ENCODE measurements around the gene SOX15.
"Not testable (repeated sequence)": the region's sequence is repeated elsewhere in the genome, so short reads cannot be mapped to it uniquely, and the experiment has no call there.

Gene SOX15

GRCh38 chr17:7610641-7611040, 20.7 kb upstream of the SOX15 start:
- no peak for DNase-seq (ENCODE audit: low spot score)

DNA sequence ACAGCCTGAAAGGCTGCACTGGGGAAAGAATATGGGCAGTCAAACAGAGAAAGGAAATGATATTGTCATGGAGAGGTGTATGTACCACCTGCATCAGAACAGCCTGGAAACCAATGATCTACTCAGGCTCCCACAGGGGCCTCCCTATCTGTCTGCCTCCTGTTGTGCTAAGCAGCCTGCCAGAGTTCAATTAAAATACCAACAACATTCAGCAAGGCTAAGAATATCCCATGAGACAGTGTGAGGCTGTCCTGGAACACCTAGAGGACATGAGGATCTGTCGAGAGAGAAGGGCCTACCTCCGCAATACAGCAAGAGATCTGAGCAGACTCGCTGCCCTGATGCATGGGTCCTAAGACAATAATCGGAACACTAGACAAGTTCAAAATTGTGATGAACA, 16.4 kb upstream of the SOX15 start:
- DNase-seq (ENCODE audit: low spot score): no peak

GRCh38 chr17:7597561-7597960, 7.7 kb upstream of the SOX15 start:
- DNase-seq (ENCODE audit: low spot score): not testable (repeated sequence)

DNA sequence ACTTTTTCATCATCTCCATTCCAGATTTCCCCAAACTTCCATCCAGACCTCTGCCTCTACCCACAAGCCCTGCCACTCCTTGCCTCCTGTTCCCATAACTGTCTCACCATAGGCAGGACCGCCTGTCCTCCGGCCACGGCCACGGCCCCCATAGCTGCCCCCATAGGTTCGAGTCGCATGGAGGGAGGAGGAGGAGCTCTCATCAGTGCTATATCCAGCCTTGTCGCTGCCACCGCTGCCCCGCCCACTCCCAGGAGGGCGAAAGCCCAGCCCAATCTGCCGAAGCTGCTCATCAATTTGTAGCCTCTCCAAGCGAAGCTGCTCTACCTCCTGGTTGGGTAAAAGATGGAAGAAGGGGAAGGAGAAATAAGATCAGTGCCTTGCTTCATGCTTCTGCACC, 3.4 kb upstream of the SOX15 start:
- no peak for DNase-seq (ENCODE audit: low spot score)

GRCh38 chr17:7592422-7593021, 2.6 kb upstream of the SOX15 start:
- no peak for DNase-seq (ENCODE audit: low spot score)

- no peak for DNase-seq (ENCODE audit: low spot score)
These were observed 1.7 kb upstream of the SOX15 start for GRCh38 chr17:7591596-7591995.

GRCh38 chr17:7590743-7591142, 849 bp upstream of the SOX15 start:
- DNase-seq (ENCODE audit: low spot score): peak; percentile 63

GRCh38 chr17:7589204-7589868, 558 bp downstream of the SOX15 start:
- DNase-seq (ENCODE audit: low spot score): peak; percentile 87

GRCh38 chr17:7588553-7589203, 1.2 kb downstream of the SOX15 start:
- no peak for DNase-seq (ENCODE audit: low spot score)

DNA sequence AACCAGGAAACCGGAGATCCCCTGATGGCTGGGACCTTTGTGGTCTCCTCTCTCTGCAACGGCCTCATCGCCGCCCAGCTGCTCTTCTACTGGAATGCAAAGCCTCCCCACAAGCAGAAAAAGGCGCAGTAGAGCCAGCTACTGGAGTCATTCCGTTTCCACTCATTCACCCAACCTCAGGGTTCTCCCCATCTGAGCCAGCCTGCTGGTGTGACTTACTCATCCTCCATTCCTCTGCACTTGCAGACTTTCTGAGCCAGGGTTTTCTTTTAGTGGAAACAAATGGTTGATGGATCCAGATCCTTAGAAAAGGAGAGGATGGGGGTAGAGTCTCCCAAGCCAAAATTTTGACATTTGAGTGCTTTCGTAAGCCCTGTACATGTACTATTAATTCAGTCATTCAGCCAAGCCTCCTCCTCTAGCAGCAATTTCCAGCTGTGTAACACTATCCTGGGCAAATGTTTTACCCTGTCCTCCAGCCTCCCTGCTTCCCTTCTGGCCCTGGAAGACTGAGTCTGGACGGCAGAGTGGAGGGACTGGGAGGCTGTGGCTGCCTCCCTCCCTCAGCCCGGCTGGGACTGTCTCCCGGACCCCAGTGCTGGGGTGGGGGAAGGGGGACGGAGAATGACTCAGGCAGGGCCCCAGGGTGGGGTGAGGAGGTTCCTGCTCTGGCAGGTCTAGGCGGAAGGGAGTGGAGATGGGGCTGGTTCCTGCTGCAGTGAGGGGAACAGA, 2.3 kb downstream of the SOX15 start:
- peak; percentile 89 for DNase-seq (ENCODE audit: low spot score)

GRCh38 chr17:7586673-7587419, 3.0 kb downstream of the SOX15 start:
- no peak for DNase-seq (ENCODE audit: low spot score)

DNA sequence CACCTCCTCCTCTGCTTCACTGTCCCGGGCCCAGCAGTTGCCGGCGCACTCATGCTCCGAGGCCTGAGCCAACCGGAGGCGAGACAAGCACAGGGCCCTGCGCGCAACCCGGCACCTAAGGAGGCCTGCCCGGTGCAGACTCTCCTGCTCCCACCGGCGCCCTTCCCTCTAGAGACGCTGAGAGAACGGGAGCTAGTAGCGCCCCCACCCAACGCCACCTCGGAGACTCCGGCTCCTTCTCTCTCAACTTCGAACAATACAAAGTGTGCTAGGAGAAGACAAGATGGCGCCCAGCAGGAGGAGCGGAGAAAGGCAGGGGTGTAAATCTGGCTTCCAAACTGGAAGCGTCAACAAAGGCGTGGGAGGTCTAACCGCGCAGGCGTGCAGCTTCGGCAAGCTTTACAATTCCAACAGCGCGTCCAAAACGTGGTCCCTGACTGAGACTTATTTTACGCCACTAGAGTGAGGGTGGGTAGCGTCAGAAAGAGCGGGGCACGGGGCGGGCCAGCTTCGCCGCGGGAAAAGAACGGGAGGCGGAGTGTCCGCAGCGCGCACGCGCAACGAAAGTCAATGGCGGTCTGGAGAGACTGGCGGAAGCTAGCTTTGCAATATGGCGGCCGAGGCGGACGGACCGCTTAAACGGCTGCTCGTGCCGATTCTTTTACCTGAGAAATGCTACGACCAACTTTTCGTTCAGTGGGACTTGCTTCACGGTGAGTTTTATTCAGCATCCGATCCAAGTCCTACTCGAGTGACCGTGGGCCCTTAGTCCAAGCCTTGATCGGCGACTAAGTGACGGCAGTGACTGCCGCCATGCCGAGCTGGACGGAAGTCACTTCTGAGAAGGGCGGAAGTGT, 6.4 kb downstream of the SOX15 start, which contains the start of gene MPDU1:
MPDU1 (plus strand) TSS at position 600 of the 857 bp plus-strand sequence; CDS start at position 611, 11 bp downstream.
- peak; percentile 92 for DNase-seq (ENCODE audit: low spot score)

GRCh38 chr17:7582396-7583252, 7.3 kb downstream of the SOX15 start:
- no peak for DNase-seq (ENCODE audit: low spot score)

- no peak for DNase-seq (ENCODE audit: low spot score)
These were observed 9.0 kb downstream of the SOX15 start for GRCh38 chr17:7580604-7581575.

- no peak for DNase-seq (ENCODE audit: low spot score)
These were observed 9.9 kb downstream of the SOX15 start for GRCh38 chr17:7579834-7580603.

DNA sequence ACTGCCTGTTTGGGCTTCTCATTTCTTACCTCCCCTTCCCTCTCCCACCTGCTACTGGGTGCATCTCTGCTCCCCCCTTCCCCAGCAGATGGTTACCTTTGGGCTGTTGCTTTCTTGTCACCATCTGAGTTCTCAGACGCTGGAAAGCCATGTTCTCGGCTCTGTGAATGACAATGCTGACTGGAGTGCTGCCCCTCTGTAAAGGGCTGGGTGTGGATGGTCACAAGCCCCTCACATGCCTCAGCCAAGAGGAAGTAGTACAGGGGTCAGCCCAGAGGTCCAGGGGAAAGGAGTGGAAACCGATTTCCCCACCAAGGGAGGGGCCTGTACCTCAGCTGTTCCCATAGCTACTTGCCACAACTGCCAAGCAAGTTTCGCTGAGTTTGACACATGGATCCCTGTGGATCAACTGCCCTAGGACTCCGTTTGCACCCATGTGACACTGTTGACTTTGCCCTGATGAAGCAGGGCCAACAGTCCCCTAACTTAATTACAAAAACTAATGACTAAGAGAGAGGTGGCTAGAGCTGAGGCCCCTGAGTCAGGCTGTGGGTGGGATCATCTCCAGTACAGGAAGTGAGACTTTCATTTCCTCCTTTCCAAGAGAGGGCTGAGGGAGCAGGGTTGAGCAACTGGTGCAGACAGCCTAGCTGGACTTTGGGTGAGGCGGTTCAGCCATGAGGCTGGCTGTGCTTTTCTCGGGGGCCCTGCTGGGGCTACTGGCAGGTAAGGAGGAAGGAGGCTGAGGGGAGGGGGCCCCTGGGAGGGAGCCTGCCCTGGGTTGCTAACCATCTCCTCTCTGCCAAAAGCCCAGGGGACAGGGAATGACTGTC, 10.7 kb downstream of the SOX15 start, which contains the start of gene CD68:
CD68 (plus strand) TSS at position 638 of the 833 bp plus-strand sequence; CDS start at position 678, 40 bp downstream.
- peak; percentile 88 for DNase-seq (ENCODE audit: low spot score)
